ENCODE results near the gene SYTL4.
A peak's percentile ranks its signal among the peaks of the same experiment; 100 is the strongest.

SYTL4 gene

DNA sequence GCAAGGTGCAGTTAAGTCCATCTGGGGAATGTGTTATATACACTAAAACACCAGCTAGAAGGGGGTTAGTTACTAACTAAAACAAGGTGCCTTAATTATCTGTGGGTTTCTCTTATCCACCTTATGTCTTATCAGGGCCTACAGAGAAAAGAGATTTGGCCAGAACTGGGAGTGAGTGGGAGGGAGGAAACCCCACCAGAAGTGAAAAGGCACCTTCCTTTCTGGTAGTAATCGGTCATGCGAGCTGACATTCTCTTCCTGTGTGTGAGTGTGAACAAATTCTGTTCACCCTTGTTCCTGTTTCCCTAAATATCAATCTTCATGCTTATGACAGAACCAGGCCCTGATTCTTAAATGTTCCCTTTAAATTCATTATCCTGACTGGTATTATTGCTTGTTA, 44.4 kb downstream of the SYTL4 start:
- no peak for DNase-seq

GRCh38 chrX:100687128-100687527, 44.8 kb downstream of the SYTL4 start:
- DNase-seq, result no peak

- DNase-seq, result no peak
These were observed 46.0 kb downstream of the SYTL4 start for GRCh38 chrX:100685997-100686305.

- DNase-seq, result peak; percentile 73
These were observed 46.5 kb downstream of the SYTL4 start for GRCh38 chrX:100685284-100685996.

DNA sequence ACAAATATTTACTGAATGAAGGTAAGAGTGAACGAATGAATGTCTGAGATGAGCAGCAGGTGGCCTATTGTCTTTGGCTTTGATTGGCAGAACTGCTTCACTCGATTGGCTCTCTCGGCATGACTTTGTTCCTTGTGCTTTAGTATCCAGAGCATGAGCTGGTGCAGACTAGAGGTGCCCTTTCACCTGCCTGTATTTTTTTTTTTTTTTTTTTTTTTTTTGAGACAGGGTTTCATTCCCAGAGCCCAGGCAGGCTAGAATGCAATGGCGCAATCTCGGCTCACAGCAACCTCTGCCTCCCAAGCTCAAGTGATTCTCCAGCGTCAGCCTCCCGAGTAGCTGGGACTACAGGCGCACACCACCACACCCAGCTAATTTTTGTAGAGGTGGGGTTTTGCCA, 49.0 kb downstream of the SYTL4 start:
- DNase-seq, result no peak

GRCh38 chrX:100681599-100681998, 50.3 kb downstream of the SYTL4 start:
- DNase-seq, result no peak

DNA sequence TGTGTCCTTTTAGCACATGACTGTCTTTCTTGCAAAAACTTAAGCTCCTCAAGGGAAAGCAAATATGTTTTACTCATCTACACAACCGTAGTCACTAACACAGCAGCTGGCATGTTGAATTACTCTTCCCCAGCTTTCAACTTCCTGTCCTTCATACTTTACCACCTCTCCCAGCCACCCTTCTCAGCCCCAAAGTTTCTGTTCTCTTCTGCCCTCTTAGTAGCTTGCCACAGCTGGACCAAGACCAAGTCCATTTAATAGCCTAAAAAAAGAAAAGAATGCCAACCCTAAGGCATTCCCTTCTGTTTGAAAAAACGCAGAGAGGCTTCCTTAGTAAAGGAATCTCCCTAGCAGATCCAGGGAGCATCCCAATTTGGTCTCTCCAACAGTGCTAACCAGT, 51.2 kb downstream of the SYTL4 start:
- no peak for DNase-seq

DNA sequence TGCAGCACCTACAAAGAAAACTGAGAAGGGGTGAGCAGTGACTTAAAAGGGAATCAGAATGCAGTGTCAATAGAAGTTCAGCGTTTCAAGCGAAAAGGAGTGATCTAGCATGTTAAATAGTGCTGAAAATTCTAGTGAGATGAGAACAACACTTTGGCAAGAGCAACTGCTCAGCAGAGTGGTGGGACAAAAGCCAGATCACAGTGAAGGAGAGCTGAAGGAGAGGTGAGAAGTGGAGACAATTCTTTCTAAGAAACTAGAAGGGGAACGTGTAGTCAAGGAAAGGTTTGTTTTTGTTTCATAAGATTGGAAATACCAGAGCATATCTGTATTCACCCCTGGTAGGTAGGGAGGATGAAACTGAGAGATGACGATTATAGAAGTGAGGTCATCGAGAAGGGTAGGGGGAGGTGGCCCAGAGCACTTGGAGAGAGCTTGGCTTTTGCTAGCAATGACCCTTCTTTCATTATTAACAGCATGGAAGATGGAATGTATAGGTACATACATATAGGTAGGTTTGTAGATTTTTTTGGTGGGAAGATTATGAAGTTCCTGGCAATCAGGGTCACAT, 54.2 kb downstream of the SYTL4 start:
- no peak for DNase-seq

GRCh38 chrX:100674705-100675104, 57.2 kb downstream of the SYTL4 start:
- DNase-seq, result no peak

- no peak for DNase-seq
These were observed 58.4 kb downstream of the SYTL4 start for GRCh38 chrX:100673397-100673953.

DNA sequence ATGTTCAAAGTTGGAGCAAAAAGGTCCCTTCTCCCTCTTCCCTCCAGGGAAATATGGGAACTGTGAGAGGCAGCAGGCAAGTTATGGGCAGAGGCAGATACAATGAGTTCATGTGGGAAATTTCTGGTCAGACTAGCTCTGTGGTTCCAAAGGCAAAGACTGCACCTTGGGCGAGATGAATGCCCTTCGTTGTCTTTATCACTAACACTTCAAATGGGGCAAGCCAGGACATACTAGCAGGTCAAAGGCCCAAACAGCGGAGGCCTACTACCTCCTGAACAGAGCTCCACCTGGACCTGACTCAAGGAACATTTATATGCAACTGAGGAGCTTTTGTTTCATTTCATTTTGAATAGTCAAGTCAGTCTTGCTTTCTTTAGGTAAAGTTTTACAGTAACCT, 59.0 kb downstream of the SYTL4 start:
- DNase-seq, result no peak

DNA sequence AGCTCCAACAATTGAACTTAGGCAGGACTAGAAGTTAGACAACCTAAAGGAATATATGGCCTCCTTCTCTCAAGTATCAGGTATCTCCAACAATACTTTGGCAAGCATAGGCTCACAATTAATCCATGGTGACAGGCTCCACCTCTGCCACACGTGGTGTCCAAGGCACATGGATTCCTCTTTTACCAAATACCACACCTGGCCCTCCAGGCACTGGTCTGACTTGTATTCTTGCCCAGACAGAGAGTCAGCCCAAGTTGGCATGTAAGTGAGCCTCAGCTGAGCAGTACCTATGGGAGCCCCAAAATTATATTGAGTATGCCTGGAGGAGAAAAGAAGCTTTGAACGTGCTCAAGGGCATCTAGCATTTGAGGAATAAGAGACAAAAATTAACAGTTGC, 68.3 kb downstream of the SYTL4 start:
- peak; percentile 46 for DNase-seq

GRCh38 chrX:100662796-100663195, 69.1 kb downstream of the SYTL4 start:
- DNase-seq, result no peak

DNA sequence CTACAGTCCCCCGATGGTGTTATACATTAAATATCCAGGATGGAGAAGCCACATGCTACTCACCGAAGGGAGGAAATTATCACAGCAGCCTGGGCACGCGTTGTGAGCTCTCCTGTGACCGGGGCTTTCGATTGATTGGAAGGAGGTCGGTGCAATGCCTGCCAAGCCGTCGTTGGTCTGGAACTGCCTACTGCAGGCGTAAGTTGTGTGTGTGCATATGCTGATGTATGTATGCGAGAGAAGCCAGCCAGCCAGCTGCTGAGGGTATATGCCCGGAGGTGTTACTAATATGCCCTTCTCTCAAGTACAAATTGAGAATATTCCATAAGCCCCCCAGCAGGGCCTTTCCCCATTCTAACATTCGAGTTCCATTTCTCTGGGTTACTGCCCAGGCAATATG, 69.8 kb downstream of the SYTL4 start:
- no peak for DNase-seq

DNA sequence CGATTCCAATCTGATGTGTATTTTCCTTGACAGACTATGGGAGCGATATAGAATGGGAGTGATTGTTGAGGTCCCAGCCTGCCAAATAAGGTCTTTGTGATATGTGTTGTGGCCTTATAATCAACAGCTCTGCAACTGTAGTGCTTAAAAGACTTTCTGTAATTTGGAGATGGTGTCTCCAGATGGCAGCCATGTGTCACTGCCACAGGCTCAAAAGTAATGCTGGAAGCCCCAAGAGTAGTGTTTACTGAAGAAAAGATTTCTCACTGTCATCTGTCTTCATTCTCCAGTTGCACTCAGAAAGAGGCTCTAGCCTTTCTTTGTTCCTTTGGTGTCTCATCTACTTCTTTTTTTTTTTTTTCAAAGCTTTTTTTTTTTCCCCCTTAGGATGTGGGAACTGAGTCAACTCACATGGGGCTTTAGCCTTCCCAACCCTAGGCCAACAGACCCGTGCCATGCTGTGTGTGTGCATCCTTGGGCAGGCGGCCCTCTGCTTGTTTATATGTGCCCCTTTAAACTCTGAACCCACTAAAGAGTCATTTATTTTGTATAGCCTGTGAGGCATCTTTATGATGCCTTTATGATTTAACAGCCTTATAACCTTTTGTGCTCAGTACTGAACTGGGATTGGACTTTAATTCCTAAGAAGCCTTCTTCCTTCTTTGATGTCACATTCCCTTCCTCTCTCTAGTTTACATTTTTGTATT, 72.3 kb downstream of the SYTL4 start:
- no peak for DNase-seq

DNA sequence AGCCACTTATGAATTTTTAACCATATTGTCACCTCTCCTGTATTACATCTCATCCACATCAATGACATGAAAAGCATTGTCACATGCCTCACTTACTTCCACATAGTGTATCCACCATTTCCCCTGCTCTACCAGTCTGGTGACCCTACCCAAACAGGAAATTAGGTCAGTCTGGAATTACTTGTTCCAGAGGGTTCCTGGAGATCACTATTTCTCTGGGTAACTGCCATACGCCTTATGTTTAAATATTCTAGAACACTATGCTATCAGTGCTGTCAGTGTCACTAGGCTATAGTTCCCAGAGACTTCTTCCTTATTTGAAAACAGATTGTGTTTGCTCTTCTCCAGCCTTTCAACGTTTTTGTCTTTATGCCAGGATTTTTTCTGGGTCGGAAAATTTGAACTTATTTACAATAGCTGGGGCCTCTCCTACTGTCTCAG, 73.0 kb downstream of the SYTL4 start:
- no peak for DNase-seq

DNA sequence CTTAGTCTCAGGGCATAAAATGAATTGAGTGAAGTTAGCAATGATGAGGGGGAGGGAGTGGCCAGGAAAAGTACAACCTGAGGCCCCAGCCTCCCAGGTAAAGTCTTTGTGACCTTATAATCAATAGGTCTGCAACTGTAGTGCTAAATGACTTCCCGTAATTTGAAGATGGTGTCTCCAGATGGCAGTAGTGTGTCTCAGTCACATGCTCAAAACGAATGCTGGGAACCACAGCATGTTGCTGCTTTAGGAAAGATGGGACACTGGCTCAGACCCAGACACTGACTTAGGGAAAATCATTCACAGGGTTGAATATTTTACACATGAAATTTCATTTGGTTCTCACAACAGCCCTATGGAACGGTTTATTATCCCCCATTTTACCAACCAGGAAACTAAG, 77.7 kb downstream of the SYTL4 start:
- peak; percentile 51 for DNase-seq

DNA sequence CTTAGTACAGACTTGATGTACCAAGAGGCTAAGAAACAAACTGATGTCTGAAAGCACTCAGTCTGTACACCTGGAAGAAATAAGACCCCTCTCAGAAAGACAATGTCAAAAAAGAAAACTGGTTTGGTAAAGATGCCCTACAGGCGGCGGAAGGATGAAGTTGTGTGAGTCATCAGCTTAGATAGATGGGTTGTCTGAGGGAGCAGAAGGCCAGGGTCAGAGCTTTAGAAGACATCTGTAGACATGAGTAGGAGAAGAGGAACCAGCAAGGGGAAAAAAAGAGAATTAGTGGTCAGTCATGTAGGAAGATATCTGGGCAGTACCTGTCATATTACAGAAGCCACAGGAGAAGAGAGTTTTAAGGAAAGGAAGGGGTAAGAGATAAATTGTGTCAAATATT, 79.7 kb downstream of the SYTL4 start:
- no peak for DNase-seq

- DNase-seq, result no peak
These were observed 81.1 kb downstream of the SYTL4 start for GRCh38 chrX:100650841-100651240.

- no peak for DNase-seq
These were observed 82.2 kb downstream of the SYTL4 start for GRCh38 chrX:100649550-100650356.

DNA sequence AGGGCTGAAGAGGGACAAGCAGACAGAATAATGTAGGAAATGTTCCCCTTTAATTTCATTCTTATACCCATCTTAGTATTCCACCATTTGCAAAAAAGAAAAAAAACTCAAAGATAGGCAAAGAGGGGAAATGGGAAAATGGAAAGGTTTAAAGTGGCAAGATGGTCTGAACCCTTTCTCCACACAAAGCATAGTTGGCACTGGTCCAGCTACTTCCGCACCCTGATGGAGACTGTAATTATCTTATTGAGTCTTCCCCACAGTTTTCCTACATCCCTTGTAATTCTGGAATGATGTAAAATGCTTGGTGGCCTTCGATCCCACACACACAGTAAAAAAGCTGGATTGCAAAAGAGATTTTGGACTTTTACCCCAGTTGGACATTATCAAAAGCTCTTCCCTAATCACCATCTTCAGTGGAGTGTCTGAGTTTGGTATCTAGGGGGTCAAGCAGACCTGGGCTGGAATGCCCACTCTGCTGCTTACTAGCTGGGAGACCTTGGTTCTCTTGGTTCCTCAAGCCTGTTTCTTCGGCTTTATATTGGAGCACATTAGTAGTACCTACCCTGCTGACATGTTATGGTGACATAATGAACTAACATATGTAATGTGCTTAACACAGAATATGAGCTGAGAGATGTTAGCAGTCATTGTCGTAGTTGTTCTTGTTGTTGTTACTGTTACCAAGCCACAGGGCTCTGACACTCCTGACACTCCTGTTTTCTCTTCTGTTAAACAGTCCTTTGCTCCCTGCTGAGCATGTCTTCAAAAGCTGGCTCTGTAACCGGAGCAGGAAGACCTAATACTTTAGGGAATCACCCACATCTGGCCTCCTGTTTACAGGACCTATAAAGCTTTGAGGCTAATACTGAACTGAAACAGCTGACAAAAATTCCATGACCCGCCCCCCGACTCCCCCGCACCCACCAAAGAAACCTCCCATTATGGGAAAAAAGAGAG, 83.2 kb downstream of the SYTL4 start:
- peak; percentile 34 for DNase-seq

DNA sequence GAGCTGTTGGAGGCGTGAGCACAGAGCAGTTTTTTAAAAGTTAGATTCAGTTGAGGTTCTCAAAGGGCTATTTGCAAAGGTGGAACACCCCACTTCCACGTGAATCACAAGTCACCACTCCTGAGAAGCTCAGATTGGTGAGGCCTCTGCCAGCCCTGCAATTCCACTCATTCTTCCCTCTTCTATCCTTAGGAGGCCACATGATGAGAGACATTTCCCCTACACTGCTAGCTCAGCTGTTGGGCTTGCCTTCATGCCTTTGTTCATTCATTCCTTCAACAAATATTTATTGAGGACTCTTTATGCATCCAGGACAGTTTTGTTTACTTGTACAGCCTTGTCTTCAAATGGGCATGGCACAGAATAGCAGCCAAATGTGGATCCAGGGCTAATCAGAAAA, 84.2 kb downstream of the SYTL4 start:
- DNase-seq, result peak; percentile 16
